NCI-H2227 (cell line): ENCODE results near the gene CD300A.

Experiments used
- DNase-seq: peaks from one replicate; lab custom pipeline; 2025; ENCODE audit not compliant: unreplicated experiment; lab: John Stamatoyannopoulos, UW

Gene CD300A

DNA sequence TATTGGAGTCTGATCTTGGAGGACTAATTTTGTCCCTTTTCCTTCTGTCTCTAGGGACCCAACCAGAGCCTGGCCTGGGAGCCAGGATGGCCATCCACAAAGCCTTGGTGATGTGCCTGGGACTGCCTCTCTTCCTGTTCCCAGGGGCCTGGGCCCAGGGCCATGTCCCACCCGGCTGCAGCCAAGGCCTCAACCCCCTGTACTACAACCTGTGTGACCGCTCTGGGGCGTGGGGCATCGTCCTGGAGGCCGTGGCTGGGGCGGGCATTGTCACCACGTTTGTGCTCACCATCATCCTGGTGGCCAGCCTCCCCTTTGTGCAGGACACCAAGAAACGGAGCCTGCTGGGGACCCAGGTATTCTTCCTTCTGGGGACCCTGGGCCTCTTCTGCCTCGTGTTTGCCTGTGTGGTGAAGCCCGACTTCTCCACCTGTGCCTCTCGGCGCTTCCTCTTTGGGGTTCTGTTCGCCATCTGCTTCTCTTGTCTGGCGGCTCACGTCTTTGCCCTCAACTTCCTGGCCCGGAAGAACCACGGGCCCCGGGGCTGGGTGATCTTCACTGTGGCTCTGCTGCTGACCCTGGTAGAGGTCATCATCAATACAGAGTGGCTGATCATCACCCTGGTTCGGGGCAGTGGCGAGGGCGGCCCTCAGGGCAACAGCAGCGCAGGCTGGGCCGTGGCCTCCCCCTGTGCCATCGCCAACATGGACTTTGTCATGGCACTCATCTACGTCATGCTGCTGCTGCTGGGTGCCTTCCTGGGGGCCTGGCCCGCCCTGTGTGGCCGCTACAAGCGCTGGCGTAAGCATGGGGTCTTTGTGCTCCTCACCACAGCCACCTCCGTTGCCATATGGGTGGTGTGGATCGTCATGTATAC lies 26.5 kb upstream of the CD300A start:
- DNase-seq: no peak

DNA sequence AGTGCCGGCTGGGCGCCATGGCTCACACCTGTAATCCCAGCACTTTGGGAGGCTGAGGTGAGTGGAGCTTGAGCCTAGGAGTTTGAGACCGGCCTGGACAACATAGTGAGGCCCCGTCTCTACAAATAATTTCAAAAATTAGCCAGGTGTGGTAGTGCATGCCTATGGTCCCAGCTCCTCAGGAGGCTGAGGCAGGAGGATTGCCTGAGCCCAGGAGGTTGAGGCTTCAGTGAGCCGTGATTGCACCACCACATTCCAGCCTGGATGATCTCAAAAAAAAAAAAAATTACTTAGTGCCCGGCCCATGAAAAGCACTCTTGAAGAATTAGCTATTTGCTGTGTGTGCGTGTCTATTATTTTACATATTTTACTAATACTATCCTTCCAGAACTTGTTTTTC lies 24.9 kb upstream of the CD300A start:
- no peak for DNase-seq

DNA sequence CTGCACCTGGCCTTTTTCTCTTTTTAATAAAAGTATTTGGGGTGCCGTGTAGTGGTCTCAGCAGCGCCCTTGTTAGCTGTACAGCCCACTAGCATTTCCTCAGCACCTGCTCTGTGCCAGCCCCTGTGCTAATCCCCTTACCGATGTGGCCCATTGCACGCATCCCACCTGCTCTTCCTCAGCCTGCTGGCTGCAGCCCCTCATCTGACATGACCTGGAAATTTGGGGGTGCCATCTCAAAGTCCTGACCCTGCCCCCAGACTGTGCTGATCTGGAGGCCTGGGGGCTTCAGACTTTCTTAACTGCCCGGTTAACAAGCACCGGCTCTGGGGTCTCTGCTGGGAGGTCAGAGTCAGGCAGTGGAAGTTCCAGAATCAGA lies 24.2 kb upstream of the CD300A start:
- DNase-seq: no peak

DNA sequence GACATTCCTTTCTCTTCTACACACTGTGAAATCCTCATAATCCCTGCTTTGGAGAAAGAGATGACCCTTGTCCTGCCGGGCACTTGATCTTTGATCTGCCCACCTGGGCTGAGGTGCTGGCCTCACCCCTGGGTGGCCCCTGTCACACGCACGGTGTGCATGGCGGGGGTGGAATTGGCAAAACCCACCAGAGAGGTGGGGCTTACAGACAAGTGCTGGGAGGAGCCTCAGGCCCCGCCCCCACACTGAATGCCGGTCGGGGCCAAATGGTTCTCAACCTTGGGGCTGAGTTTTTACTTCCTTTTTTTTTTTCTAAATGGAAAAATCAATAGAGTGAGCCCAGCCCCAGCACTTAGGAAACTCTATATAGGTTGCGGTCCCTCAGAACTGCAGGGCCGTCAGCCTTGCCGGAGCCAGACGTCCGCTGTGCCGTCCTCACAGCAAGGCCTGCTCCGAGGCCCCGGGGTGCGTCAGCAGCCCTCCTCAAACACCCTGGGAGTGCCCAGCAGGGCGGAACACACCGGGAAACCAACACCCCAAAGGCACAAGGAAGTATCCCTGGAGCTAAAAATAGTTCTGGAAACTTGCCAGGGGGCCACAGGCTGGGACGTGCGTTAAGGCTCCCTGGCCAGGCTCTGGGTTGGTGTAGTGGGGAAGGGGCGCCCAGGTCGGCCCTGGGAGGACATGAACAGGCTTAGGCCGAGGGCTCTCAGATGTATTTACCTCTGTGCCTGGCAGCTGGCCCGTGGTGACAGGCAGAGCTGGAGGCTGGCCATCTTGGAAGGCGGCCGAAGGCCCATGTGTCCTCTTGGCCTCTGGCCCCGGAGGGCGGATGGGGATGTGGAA lies 23.5 kb upstream of the CD300A start:
- DNase-seq: peak; percentile 60

- DNase-seq: no peak
Observed at GRCh38 chr17:74443516-74444296, 22.7 kb upstream of the CD300A start.

GRCh38 chr17:74444406-74444805 lies 22.0 kb upstream of the CD300A start:
- peak; percentile 12 for DNase-seq

DNA sequence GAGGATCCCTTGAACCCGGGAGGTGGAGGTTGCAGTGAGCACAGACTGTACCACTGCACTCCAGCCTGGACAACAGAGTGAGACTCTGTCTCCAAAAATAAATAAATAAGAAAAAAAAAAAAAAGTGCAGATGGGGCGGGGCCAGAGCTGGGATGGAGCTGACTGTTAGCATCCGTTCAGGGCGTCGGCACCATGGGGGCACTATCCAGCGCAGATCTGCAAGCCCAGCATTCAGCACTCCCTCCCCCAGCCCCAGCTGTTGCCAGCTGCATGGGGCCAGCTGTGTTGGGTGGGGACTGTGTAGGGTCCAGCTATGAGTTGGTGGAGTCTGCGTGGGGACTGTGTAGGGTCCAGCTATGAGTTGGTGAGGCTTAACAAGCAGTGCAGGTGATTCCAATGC lies 21.3 kb upstream of the CD300A start:
- no peak for DNase-seq

DNA sequence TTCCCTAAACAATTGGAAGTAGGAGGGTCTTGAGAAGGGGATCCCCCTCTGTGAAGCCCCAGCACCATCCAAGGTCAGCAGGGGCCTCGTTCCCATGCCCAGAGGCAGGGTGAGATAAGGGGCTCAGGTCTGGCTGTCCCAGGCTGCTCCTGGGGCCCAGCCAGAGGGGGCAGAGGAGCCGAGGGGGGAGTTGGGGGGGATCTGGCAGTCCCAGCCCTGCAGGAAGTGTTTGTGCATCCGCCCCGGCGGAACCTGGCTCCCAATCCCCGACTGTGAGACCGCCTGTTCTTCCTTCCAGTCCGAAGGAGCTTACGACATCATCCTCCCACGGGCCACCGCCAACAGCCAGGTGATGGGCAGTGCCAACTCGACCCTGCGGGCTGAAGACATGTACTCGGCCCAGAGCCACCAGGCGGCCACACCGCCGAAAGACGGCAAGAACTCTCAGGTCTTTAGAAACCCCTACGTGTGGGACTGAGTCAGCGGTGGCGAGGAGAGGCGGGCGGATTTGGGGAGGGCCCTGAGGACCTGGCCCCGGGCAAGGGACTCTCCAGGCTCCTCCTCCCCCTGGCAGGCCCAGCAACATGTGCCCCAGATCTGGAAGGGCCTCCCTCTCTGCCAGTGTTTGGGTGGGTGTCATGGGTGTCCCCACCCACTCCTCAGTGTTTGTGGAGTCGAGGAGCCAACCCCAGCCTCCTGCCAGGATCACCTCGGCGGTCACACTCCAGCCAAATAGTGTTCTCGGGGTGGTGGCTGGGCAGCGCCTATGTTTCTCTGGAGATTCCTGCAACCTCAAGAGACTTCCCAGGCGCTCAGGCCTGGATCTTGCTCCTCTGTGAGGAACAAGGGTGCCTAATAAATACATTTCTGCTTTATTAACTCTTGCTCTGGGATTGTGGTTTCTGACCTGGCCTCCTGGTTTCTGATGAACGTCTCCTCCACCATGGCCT lies 19.6 kb upstream of the CD300A start:
- DNase-seq: no peak

DNA sequence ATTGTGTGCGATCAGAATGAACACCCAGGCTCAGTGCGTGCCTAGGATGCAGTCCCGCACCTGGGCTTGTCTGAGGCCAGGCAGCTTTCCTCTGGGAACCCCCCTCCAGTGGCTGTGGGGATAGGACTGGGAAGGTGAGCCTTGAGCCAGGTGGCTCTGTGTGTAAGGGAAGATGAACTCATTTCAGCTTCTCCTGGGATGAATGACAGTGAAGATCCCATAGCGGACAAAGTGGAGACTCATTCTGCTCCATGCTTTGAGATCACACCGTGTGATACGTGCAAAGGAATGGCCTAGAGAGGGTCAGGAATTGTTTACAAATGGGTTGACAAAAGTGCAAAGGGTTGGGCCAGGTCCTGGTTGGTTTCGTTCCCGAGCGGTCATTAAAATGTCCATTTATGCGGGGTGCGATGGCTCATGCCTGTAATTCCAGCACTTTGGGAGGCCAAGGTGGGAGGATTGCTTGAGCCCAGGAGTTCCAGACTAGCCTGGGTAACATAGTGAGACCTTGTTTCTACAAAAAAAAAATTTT lies 18.7 kb upstream of the CD300A start:
- no peak for DNase-seq

DNA sequence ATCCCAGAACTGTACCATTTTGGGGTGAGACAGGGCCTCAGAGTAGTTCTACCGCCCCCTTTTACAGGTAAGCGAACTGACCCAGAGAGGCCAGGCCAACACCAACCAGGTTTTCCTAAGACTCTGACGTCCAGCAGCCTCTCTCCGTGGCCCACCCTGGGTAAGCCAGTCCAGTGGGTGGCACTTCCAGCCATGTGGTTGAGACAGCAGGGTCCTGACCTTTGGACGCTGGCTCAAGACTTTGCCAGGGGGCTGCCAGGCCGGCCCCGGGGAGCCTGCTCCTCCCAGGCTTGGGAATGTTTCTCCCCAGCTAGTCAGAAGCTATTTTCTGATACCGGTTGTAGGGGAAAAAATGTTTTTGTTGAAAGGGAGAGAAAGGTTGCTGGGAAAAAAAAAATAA lies 17.7 kb upstream of the CD300A start:
- no peak for DNase-seq

- no peak for DNase-seq
Observed at GRCh38 chr17:74449306-74449705, 17.1 kb upstream of the CD300A start.

- DNase-seq: no peak
Observed at GRCh38 chr17:74449773-74450172, 16.7 kb upstream of the CD300A start.

GRCh38 chr17:74450231-74450630 lies 16.2 kb upstream of the CD300A start:
- DNase-seq: no peak

DNA sequence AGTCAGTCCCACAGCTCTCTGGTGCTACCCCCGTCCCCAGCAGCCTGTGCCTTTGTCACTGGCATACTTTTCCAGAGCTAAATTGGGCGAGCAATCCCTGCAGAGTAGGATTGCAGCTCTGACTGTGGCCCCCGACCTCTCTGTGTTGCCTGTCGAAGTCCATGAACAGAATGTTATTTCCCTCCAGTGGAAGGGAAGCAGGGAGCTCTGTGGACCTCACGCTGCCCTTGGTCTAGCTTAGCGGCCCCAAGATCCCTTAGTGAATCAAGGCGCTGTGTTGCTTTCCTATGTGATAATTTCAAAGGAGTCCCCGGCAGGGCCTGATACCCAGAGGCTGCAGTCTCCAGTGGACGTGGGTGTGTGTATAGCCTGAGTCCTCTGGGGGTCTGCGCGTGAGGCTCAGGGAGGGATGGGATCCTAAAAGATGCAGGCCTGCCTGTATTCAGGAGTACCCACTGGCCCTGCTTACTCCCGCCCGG lies 15.5 kb upstream of the CD300A start:
- DNase-seq: no peak

DNA sequence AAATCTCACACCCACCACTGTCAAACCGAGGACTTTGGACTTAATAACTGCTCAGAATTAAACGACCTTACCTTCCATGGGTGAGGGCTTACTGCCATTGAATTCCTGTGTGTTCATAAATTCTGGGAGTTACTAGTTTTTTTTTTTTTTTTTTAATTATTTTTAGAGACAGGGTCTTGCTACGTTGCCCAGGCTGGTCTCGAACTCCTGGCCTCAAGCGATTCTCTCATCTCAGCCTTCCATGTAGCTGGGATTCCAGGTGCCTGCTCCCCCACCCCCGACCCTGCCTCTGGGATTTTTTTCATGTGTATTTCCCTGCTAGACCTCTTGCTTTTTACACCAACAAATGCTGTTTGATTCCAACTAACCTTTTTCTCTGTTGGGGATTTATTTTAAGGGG lies 14.9 kb upstream of the CD300A start:
- no peak for DNase-seq

DNA sequence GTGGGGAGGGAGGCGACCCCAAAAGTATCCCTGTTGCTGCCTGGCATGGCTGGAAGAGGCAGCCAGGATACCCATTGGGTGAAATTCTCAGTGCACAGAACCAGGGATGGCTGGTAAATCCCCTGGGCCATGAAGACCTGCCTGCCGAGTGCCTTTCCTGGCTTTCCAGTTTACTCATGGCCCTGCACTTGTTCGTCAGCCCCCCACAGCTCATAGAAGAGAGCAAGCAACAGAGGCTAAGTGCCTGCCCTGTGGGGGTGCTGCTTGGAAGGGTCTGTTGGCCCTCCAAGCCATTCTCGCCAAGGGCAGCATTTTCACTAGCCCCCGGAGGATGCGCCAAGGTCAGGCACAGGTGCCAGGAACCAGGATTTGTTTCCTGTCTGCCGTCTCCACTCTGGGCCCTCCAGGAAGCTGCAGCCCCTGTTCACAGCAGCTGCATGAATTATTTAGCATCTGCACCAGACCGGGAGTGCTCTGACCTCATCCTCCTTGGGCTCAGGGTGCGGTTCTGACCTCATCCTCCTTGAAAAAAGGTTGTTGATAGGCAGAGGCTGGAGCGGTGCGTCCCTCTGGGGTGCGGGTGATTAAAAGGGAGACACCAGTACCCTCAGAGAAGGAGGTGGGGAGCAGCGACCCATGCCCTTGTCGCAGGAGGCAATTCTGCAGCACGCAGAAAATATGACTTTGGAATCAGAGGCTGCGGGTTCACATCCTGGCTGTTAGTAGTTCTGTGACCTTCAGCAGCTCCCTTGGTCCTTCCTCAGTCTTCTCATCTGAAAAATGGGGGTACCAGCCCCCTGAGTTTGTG lies 14.2 kb upstream of the CD300A start:
- DNase-seq: peak; percentile 42

DNA sequence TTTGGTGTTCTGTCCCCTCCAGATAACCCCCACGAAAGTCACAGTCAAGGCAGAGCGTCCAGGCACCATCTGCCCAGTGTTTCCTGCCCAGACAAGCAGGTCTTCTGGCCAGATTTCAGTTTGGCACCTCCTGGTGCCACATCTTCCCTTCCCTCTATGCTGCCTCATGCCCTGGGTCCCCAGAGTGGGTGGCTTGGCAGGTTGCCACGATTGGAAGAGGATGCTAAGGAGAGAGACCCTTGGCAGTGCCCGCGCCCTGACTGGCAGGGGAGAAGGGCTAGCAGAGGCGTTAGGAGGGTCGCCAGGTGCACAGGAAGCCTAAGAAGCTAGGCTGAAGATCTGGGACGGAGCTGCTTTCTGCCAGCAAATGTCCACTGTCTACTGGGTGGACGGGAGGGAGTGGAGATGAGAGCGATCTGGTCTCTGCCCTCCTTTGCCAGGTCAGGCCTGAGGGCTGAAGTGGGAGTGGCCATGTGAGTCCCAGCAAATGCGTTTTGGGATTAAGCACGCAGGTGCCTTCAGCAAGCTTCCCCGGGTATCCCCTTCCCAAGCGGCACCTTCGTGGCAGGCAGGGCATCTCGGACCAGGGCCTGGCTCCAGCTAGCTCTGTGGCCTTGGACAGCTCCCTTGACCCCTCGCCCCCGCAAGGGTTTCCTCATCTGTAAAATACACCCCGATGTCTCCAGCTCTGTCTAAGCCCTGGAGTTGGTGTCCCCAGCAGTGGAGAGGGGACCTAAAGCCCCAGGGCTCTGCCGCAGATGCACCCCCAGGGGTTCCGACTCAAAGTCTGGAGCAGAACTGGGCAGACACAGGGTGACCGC lies 13.4 kb upstream of the CD300A start:
- no peak for DNase-seq

GRCh38 chr17:74453665-74454196 lies 12.7 kb upstream of the CD300A start:
- DNase-seq: no peak
